CD4-positive, alpha-beta T cell (primary cell): ENCODE data around the gene AFDN. TPM values are rescaled to one million over a fixed set of nuclear protein-coding genes. Genes with fewer than 3 reads are reported as not detected.
"Not testable (repeated sequence)": the region's sequence is repeated elsewhere in the genome, so short reads cannot be mapped to it uniquely, and the experiment has no call there.

Source experiments
- ATAC-seq: fragments of 200-7000 bp; cut with Tn5 transposase; one replicate; pipeline ENCODE4 v1.10.0; 2022; ENCODE audit warnings: mild to moderate bottlenecking; ENCODE audit not compliant: poor library complexity
- CTCF ChIA-PET: fragments of 350-600 bp; sonication (Branson Sonifier 250); formaldehyde crosslinking; loops from one replicate; lab custom pipeline; 2021; ENCODE audit warnings: antibody characterized with exemption, inconsistent platforms; lab: Charles Lee
- POLR2A ChIA-PET: fragments of 350-600 bp; sonication (Branson Sonifier 250); formaldehyde crosslinking; loops from one replicate; lab custom pipeline; 2021; ENCODE audit warnings: antibody characterized with exemption, inconsistent platforms; lab: Charles Lee
- DNase-seq, 14 experiments: peaks; one replicate each; pipeline ENCODE4 v3.0.0-alpha.2; 2013 to 2020; ENCODE audit warnings: mixed read lengths in 2 of 14
- H3K27ac ChIP-seq, 2 donors: one replicate each; pipeline versions ENCODE4 v1.5.1 to v1.7.0; 2013; ENCODE audit warnings: low read length in 2 of 2, low read depth in 1 of 2, mild to moderate bottlenecking in 1 of 2
- H3K27me3 ChIP-seq, 2 experiments: 1 replicate in 1 of 2; 2 replicates in 1 of 2; pipeline versions ENCODE4 v1.6.1 to v1.7.0; 2013; ENCODE audit warnings: low read length in 2 of 2, control low read depth in 1 of 2, mild to moderate bottlenecking in 1 of 2, moderate library complexity in 1 of 2; ENCODE audit not compliant: insufficient read depth in 2 of 2, control insufficient read depth in 1 of 2
- H3K36me3 ChIP-seq: one replicate; pipeline ENCODE4 v1.6.1; 2013; ENCODE audit warnings: low read length, control low read depth; ENCODE audit not compliant: insufficient read depth
- H3K4me1 ChIP-seq: one replicate; pipeline ENCODE4 v1.6.1; 2013; ENCODE audit warnings: low read length, control low read depth; ENCODE audit not compliant: insufficient read depth
- H3K4me3 ChIP-seq: one replicate; pipeline ENCODE4 v1.5.1; 2013; ENCODE audit warnings: mild to moderate bottlenecking, low read length, moderate library complexity
- H3K9me3 ChIP-seq, 2 experiments: 1 replicate in 1 of 2; 2 replicates in 1 of 2; pipeline versions ENCODE4 v1.6.1 to v1.7.0; 2013; ENCODE audit warnings: low read length in 2 of 2, mild to moderate bottlenecking in 2 of 2, control low read depth in 1 of 2, moderate library complexity in 1 of 2; ENCODE audit not compliant: control insufficient read depth in 1 of 2, insufficient read depth in 1 of 2
- H3K27ac Mint-ChIP-seq: one replicate; pipeline ENCODE4 v1.8.0; 2020; ENCODE audit warnings: mixed read lengths
- H3K27me3 Mint-ChIP-seq: one replicate; pipeline ENCODE4 v1.8.0; 2021; ENCODE audit warnings: mixed read lengths
- H3K36me3 Mint-ChIP-seq: one replicate; pipeline ENCODE4 v1.8.0; 2021; ENCODE audit warnings: low read depth, mixed read lengths
- H3K4me1 Mint-ChIP-seq: one replicate; pipeline ENCODE4 v1.8.0; 2021; ENCODE audit warnings: low read depth, mixed read lengths
- H3K4me3 Mint-ChIP-seq: one replicate; pipeline ENCODE4 v1.8.0; 2020; ENCODE audit warnings: mild to moderate bottlenecking, mixed read lengths
- H3K9me3 Mint-ChIP-seq: one replicate; pipeline ENCODE4 v1.8.0; 2020; ENCODE audit warnings: mixed read lengths
- intact Hi-C, 2 experiments: fragments of 100-400 bp; cut with DNase I in 1 of 2; cut with micrococcal nuclease in 1 of 2; formaldehyde crosslinking; loops; one replicate each; pipeline versions ENCODE4 v1.15.1 to v1.9.0; 2023 to 2025; cut with DNase I, micrococcal nuclease
- total RNA-seq, 174 experiments: library from RNA in 2 of 174; stranded (reverse) in 2 of 174; gene quantifications; one replicate each; pipeline ENCODE4 v1.2.3 and lab custom pipeline; 2021 to 2026
- TF ChIP-seq, protein P1 (sequence below): fragments of 200-600 bp; IDR thresholded peaks from one replicate; pipeline ENCODE4 v1.8.0; 2022; ENCODE audit warnings: antibody characterized with exemption, mild to moderate bottlenecking

Gene AFDN
- total RNA-seq, 2 experiments from 2014 or later = 9.1 to 10.2 TPM

DNA sequence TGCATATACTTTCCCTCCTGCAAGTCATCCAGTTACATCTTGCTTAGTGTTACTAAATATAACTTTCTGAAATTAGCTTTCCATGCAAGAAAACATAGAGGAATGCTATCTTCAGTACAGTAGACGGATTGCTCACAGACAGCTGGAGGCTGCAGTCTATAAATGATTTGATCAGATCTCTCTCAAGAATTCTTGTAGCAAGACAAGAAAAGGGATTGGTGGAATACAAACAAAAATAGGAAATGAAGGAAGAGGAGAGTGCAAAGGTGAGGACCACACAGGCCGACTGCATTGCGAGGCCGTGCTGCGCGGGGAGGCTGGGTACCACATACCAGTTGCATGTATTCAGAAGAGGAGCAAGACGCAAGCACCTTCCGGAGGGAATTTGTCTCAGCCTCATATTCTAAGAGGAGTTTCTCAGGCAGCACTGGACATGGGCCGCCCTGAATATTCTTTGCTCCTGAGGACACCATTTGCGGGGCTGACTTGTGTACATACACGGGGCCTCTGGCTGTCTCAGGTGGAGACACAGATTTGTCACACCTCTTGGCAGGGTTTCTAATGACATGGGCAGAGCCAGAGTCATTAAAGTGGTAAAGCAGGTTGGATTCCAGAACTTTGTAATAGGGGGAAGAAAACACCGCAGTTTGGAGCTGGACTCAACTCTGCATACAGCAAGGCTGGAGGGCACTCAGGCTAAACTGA lies 148.1 kb downstream of the AFDN start:
- DNase-seq (no peak), ATAC-seq (no peak)
- Mint-ChIP-seq H3K4me3 (no peak overlapping the region), H3K36me3 (no peaks in the 10 kb centered on the region), H3K27me3 (peaks cover 13% of the 10 kb centered on the region), H3K4me1 (no peaks in the 10 kb centered on the region), H3K27ac (no peak overlapping the region), H3K9me3 (no peaks in the 10 kb centered on the region)
- intact Hi-C loops = no loop called here
- ChIA-PET CTCF (no interaction called here), POLR2A (no interaction called here)
- Histone ChIP-seq H3K27me3 (no peaks in the 10 kb centered on the region), H3K27ac (no peak overlapping the region), H3K9me3 (peaks cover 0 to 8% of the 10 kb centered on the region in 2 experiments), H3K4me1 (no peaks in the 10 kb centered on the region), H3K4me3 (no peak overlapping the region), H3K36me3 (no peaks in the 10 kb centered on the region)
- TF ChIP-seq, protein P1, sequence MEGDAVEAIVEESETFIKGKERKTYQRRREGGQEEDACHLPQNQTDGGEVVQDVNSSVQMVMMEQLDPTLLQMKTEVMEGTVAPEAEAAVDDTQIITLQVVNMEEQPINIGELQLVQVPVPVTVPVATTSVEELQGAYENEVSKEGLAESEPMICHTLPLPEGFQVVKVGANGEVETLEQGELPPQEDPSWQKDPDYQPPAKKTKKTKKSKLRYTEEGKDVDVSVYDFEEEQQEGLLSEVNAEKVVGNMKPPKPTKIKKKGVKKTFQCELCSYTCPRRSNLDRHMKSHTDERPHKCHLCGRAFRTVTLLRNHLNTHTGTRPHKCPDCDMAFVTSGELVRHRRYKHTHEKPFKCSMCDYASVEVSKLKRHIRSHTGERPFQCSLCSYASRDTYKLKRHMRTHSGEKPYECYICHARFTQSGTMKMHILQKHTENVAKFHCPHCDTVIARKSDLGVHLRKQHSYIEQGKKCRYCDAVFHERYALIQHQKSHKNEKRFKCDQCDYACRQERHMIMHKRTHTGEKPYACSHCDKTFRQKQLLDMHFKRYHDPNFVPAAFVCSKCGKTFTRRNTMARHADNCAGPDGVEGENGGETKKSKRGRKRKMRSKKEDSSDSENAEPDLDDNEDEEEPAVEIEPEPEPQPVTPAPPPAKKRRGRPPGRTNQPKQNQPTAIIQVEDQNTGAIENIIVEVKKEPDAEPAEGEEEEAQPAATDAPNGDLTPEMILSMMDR = no peak

DNA sequence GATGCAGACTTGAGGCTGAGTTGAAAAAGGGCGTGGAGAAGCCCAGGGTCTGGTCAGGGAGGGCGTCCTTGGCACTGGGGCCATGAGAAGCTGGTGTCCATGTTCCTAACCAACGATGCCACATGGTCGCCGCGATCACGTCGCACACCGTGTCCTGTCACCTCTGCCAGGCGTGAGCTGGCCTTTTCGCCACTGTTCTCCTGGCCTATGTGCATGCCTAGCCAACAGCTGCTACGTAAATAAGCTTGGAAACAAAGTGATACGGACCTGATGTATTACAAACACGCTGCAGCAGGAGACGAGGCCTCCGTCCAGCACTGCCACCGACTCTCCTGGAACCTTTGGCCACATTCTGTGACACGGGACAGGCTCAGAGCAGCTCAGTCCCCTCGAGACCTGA lies 148.7 kb downstream of the AFDN start:
- H3K9me3 Mint-ChIP-seq = no peaks in the 10 kb centered on the region
- no peaks in the 10 kb centered on the region for H3K36me3 ChIP-seq
- no peak overlapping the region for H3K27ac Mint-ChIP-seq
- ATAC-seq = no peak
- CTCF ChIA-PET = no interaction called here
- TF ChIP-seq, protein P1 = no peak
- H3K4me3 Mint-ChIP-seq = no peak overlapping the region
- H3K9me3 ChIP-seq = peaks cover 0 to 8% of the 10 kb centered on the region in 2 experiments
- H3K27me3 ChIP-seq = no peaks in the 10 kb centered on the region
- no peak overlapping the region for H3K27ac ChIP-seq
- POLR2A ChIA-PET = no interaction called here
- no peaks in the 10 kb centered on the region for H3K36me3 Mint-ChIP-seq
- H3K4me1 Mint-ChIP-seq = no peaks in the 10 kb centered on the region
- H3K4me1 ChIP-seq = no peaks in the 10 kb centered on the region
- no peak overlapping the region for H3K4me3 ChIP-seq
- intact Hi-C loops = no loop called here
- no peak for DNase-seq
- peaks cover 13% of the 10 kb centered on the region for H3K27me3 Mint-ChIP-seq

DNA sequence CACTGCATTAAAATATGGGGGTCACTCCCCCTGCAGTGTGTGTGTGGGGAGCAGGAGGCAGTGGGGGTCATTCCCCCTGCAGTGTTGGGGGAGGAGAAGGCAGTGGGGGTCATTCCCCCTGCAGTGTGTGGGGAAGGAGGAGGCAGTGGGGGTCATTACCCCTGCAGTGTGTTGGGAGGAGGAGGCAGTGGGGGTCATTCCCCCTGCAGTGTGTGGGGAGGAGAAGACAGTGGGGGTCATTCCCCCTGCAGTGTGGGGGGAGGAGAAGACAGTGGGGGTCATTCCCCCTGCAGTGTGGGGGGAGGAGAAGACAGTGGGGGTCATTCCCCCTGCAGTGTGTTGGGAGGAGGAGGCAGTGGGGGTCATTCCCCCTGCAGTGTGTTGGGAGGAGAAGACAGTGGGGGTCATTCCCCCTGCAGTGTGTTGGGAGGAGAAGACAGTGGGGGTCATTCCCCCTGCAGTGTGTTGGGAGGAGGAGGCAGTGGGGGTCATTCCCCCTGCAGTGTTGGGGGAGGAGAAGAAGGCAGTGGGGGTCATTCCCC lies 149.5 kb downstream of the AFDN start:
- H3K4me1 Mint-ChIP-seq, H3K36me3 Mint-ChIP-seq, DNase-seq, H3K27me3 ChIP-seq, H3K27ac Mint-ChIP-seq, H3K4me3 ChIP-seq, H3K9me3 ChIP-seq, H3K9me3 Mint-ChIP-seq, POLR2A ChIA-PET, ATAC-seq, H3K4me3 Mint-ChIP-seq, CTCF ChIA-PET, H3K27ac ChIP-seq, H3K36me3 ChIP-seq, H3K4me1 ChIP-seq, intact Hi-C loops: not testable (repeated sequence)
- H3K27me3 Mint-ChIP-seq = peaks cover 13% of the 10 kb centered on the region

DNA sequence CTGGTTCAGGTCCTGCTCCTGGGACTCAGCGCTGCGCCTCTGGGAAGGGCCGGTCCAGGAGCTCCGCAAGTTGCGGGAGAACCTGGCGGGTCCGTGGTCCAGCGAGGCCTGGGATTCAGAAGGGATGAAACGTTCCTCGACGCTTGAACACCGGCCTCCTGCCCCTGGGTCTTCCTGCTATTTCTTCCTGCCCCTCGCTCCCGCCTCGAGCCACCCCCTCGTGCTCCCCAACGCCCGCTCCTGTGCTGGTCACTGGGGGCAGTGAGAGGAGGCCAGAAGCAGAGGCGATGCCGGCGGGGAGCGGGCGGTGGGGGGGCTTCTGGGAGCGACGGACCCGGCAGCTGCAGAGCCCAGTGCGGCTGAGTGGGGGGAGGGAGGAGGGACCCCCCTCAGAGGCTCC lies 150.0 kb downstream of the AFDN start:
- H3K4me1 Mint-ChIP-seq = no peaks in the 10 kb centered on the region
- H3K36me3 ChIP-seq = no peaks in the 10 kb centered on the region
- no peaks in the 10 kb centered on the region for H3K27me3 ChIP-seq
- H3K27me3 Mint-ChIP-seq = peaks cover 13% of the 10 kb centered on the region
- no peaks in the 10 kb centered on the region for H3K4me1 ChIP-seq
- no peak overlapping the region for H3K27ac Mint-ChIP-seq
- ATAC-seq = no peak
- ChIA-PET CTCF (no interaction called here), POLR2A (no interaction called here)
- H3K36me3 Mint-ChIP-seq = no peaks in the 10 kb centered on the region
- H3K9me3 ChIP-seq = peaks cover 0 to 8% of the 10 kb centered on the region in 2 experiments
- no peak for DNase-seq
- H3K4me3 ChIP-seq = no peak overlapping the region
- TF ChIP-seq, protein P1 = no peak
- intact Hi-C loops = no loop called here
- no peak overlapping the region for H3K27ac ChIP-seq
- no peaks in the 10 kb centered on the region for H3K9me3 Mint-ChIP-seq
- no peak overlapping the region for H3K4me3 Mint-ChIP-seq
